GM23338 (cell line): ENCODE data around the gene CABCOCO1. TPM values are rescaled to one million over a fixed set of nuclear protein-coding genes. Genes with fewer than 3 reads are reported as not detected.

Source experiments
- ATAC-seq: fragments of 200-7000 bp; cut with Tn5 transposase; 3 replicates; pipeline ENCODE4 v1.9.1; 2020
- DNase-seq: peaks from one replicate; pipeline ENCODE4 v3.0.0-alpha.2; 2015; ENCODE audit warnings: low spot score
- H2AFZ ChIP-seq: fragments of 200-600 bp; sonication (generic); 2 replicates; pipeline ENCODE4 v1.8.0; 2016; ENCODE audit warnings: antibody characterized with exemption, mild to moderate bottlenecking, moderate library complexity
- H3F3A ChIP-seq: fragments of 200-600 bp; sonication (generic); replicated peaks from 2 replicates; pipeline ENCODE4 v1.8.0; 2017; ENCODE audit warnings: antibody characterized with exemption, mixed run types, low read depth
- H3K27ac ChIP-seq: fragments of 200-600 bp; sonication (generic); 2 replicates; pipeline ENCODE4 v1.6.1; 2016; ENCODE audit warnings: low read depth
- H3K27me3 ChIP-seq: fragments of 200-600 bp; sonication (generic); 2 replicates; pipeline ENCODE4 v1.8.0; 2016; ENCODE audit warnings: mild to moderate bottlenecking, mixed run types, moderate library complexity; ENCODE audit not compliant: insufficient read depth
- H3K36me3 ChIP-seq: fragments of 200-600 bp; sonication (generic); 2 replicates; pipeline ENCODE4 v1.8.0; 2016; ENCODE audit warnings: mild to moderate bottlenecking; ENCODE audit not compliant: insufficient read depth
- H3K4me1 ChIP-seq: fragments of 200-600 bp; sonication (generic); 2 replicates; pipeline ENCODE4 v1.8.0; 2016; ENCODE audit warnings: mild to moderate bottlenecking, moderate library complexity; ENCODE audit not compliant: insufficient read depth
- H3K4me2 ChIP-seq: fragments of 200-600 bp; sonication (generic); 2 replicates; pipeline ENCODE4 v1.7.1; 2017; ENCODE audit warnings: mixed run types
- H3K4me3 ChIP-seq: fragments of 200-600 bp; sonication (generic); 2 replicates; pipeline ENCODE4 v1.6.1; 2016; ENCODE audit warnings: mixed run types
- H3K79me2 ChIP-seq: fragments of 200-600 bp; sonication (generic); replicated peaks from 2 replicates; pipeline ENCODE4 v1.8.0; 2017; ENCODE audit warnings: mild to moderate bottlenecking; ENCODE audit not compliant: insufficient read depth
- H3K9me2 ChIP-seq: fragments of 200-600 bp; sonication (generic); 2 replicates; pipeline ENCODE4 v1.8.0; 2017; ENCODE audit not compliant: insufficient read depth
- H4K20me1 ChIP-seq: fragments of 200-600 bp; sonication (generic); replicated peaks from 2 replicates; pipeline ENCODE4 v1.8.0; 2017; ENCODE audit warnings: mild to moderate bottlenecking; ENCODE audit not compliant: insufficient read depth
- H3K27ac Mint-ChIP-seq: 2 replicates; pipeline ENCODE4 v1.8.0; 2020; ENCODE audit warnings: inconsistent platforms, mild to moderate bottlenecking, moderate library complexity, mixed read lengths
- H3K27me3 Mint-ChIP-seq: 3 replicates; pipeline ENCODE4 v1.8.0; 2022; ENCODE audit warnings: low read depth, mild to moderate bottlenecking, moderate library complexity, mixed read lengths, inconsistent platforms; ENCODE audit not compliant: insufficient read depth, poor library complexity
- H3K36me3 Mint-ChIP-seq: 3 replicates; pipeline ENCODE4 v1.8.0; 2021; ENCODE audit warnings: low read depth, mild to moderate bottlenecking, inconsistent platforms, moderate library complexity, mixed read lengths
- H3K4me1 Mint-ChIP-seq: 3 replicates; pipeline ENCODE4 v1.8.0; 2020; ENCODE audit warnings: mild to moderate bottlenecking, inconsistent platforms, mixed read lengths
- H3K4me3 Mint-ChIP-seq: 3 replicates; pipeline ENCODE4 v1.8.0; 2021; ENCODE audit warnings: moderate library complexity, mild to moderate bottlenecking, inconsistent platforms, mixed read lengths
- H3K9me3 Mint-ChIP-seq: 3 replicates; pipeline ENCODE4 v1.8.0; 2020; ENCODE audit warnings: moderate library complexity, mild to moderate bottlenecking, inconsistent platforms, mixed read lengths
- CREB1 ChIP-seq: fragments of 250-450 bp; sonication (Bioruptor Pico); IDR thresholded peaks from 2 replicates; pipeline ENCODE4 v1.5.0; 2020; ENCODE audit warnings: low read depth, mild to moderate bottlenecking, moderate library complexity
- CTCF ChIP-seq, 2 experiments: fragments of 200-600 bp in 1 of 2; sonication (generic) in 1 of 2; conservative IDR thresholded peaks; 2 replicates each; pipeline versions ENCODE4 v1.5.1 to v1.6.1; 2016 to 2017; ENCODE audit warnings: antibody characterized with exemption in 2 of 2, low read depth in 2 of 2, mild to moderate bottlenecking in 2 of 2, moderate library complexity in 1 of 2
- ETS1 ChIP-seq: IDR thresholded peaks from 2 replicates; pipeline ENCODE4 v1.6.1; 2016; ENCODE audit warnings: antibody characterized with exemption
- REST ChIP-seq: IDR thresholded peaks from one replicate; pipeline ENCODE4 v1.6.1; 2018; ENCODE audit warnings: antibody characterized with exemption; ENCODE audit not compliant: unreplicated experiment
- STAT1 ChIP-seq: IDR thresholded peaks from one replicate; pipeline ENCODE4 v1.6.1; 2016; ENCODE audit warnings: antibody characterized with exemption; ENCODE audit not compliant: unreplicated experiment
- long read RNA-seq: library from polyadenylated mRNA; unstranded; transcript quantifications from one replicate; pipeline ENCODE4 v2.0.0, GENCODE V29; 2020; ENCODE audit not compliant: unreplicated experiment
- polyA plus RNA-seq: library from polyadenylated mRNA; unstranded; fragments of >200 nt; fragmentation: Nextera tagmentation; extraction: Ambion mirVana; gene quantifications from 2 replicates; pipeline ENCODE4 v1.2.1, GENCODE V29; 2016
- total RNA-seq: library from RNA; depleted of rRNA; stranded (reverse); fragments of >200 nt; shearing (Covaris generic); gene quantifications from 2 replicates; pipeline ENCODE4 v1.2.3, GENCODE V29; 2014; rRNA removed

CABCOCO1 gene
- total RNA-seq (not detected in 2 replicates), polyA plus RNA-seq (not detected in 2 replicates)
- long read RNA-seq, partial matches to known transcripts = 0 of 1 reads
- long read RNA-seq, other reads (novel, unspliced or antisense) = 1 of 1 reads

- no peaks in the 10 kb centered on the region for H3K79me2 ChIP-seq
- H3K27ac ChIP-seq = no peak within 1 kb of the TSS
- H3K9me2 ChIP-seq = peaks cover 7% of the 10 kb centered on the region; the same call in 1 of the 2 replicates
- H2AFZ ChIP-seq = peak within 1 kb of the TSS; percentile 79
- Mint-ChIP-seq H3K4me3 (peak within 1 kb of the TSS; percentile 64), H3K27me3 (peaks cover 2% of the 10 kb centered on the region), H3K4me1 (peaks cover 10% of the 10 kb centered on the region; the same call in 2 of the 3 replicates), H3K27ac (no peak within 1 kb of the TSS), H3K9me3 (no peaks in the 10 kb centered on the region), H3K36me3 (no peaks in the 10 kb centered on the region)
- no peaks in the 10 kb centered on the region for H3K27me3 ChIP-seq
- peak within 1 kb of the TSS; percentile 68 for H3K4me2 ChIP-seq
- TF ChIP-seq STAT1 (no peak), CTCF (conservative IDR thresholded peaks at IDR 0.05; ENCODE audit: low read depth in 2 of 2) (peak in 1 of 2 experiments; percentile 40; a peak in 2 of 4 replicates), CREB1 (CRISPR knock-in tag) (no peak)
- DNase-seq (peak; percentile 86), ATAC-seq (peak; percentile 99)
- no peaks in the 10 kb centered on the region for H3K36me3 ChIP-seq
- H4K20me1 ChIP-seq = no peaks in the 10 kb centered on the region
- peaks cover 13% of the 10 kb centered on the region for H3K4me1 ChIP-seq
- H3K4me3 ChIP-seq = peak within 1 kb of the TSS; percentile 57
- H3F3A ChIP-seq = no peaks in the 10 kb centered on the region
Observed at GRCh38 chr10:61662794-61663259, at the start of gene CABCOCO1. Gene CABCOCO1 (plus strand): TSS chr10:61662929. CDS start chr10:61662973, 44 bp downstream.

- DNase-seq (no peak), ATAC-seq (no peak)
- Histone ChIP-seq H3K4me2 (no peak overlapping the region), H3F3A (no peaks in the 10 kb centered on the region), H3K9me2 (no peaks in the 10 kb centered on the region), H2AFZ (no peak overlapping the region; the same call in 1 of the 2 replicates), H3K79me2 (no peaks in the 10 kb centered on the region), H3K36me3 (no peaks in the 10 kb centered on the region), H3K27ac (no peak overlapping the region), H3K4me1 (no peaks in the 10 kb centered on the region), H3K27me3 (no peaks in the 10 kb centered on the region), H4K20me1 (no peaks in the 10 kb centered on the region), H3K4me3 (no peak overlapping the region)
- no peak for TF ChIP-seq ETS1
- no peak for TF ChIP-seq REST
- no peaks in the 10 kb centered on the region for H3K36me3 Mint-ChIP-seq
- no peaks in the 10 kb centered on the region for H3K9me3 Mint-ChIP-seq
- H3K27ac Mint-ChIP-seq = no peak overlapping the region
- H3K4me1 Mint-ChIP-seq = peaks cover 3% of the 10 kb centered on the region; the same call in 2 of the 3 replicates
- no peak overlapping the region for H3K4me3 Mint-ChIP-seq
- peaks cover 4% of the 10 kb centered on the region for H3K27me3 Mint-ChIP-seq
Observed at GRCh38 chr10:61613665-61614064, 49.1 kb upstream of the CABCOCO1 start.
